ENCODE measurements around the gene ARFGAP1.

ARFGAP1 gene

DNA sequence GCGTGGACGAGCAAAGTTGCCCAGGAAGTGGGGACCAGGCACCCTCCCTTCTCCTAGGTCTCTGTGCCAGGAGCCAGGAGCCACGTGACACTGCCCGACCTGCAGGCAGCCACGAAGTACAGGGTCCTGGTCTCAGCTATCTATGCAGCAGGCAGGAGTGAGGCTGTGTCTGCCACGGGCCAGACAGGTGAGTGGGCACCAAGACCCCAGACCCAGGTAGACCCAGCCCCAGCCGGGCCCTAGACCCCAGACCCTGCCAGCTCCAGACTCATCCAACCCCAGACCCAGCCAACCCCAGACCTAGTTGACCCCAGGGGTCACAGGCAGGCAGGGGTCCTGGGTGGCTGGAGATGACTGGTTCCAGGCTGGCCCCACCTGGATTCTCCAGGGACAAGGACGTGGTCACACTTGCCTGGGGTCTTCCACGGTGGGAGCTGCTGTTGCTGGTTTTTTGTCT lies 41.4 kb downstream of the ARFGAP1 start:
- Histone ChIP-seq H3K27me3 (ENCODE audit: control insufficient read depth in 1 of 2, insufficient read depth in 2 of 2, low read length in 2 of 2) (no peaks in the 10 kb centered on the region), H3K4me1 (ENCODE audit: control insufficient read depth in 1 of 2, insufficient read depth in 2 of 2, low read length in 2 of 2) (no peaks in the 10 kb centered on the region), H3K9me3 (ENCODE audit: control insufficient read depth in 1 of 2, low read length in 2 of 2) (no peaks in the 10 kb centered on the region), H3K36me3 (ENCODE audit: control insufficient read depth in 1 of 2, insufficient read depth in 2 of 2, low read length in 2 of 2) (no peaks in the 10 kb centered on the region), H3K4me3 (ENCODE audit: low read depth in 1 of 2, low read length in 2 of 2) (no peak overlapping the region), H3K9ac (ENCODE audit: low read depth in 1 of 2, low read length in 2 of 2) (no peak overlapping the region), H3K27ac (ENCODE audit: low read depth, low read length) (no peak overlapping the region)

GRCh38 chr20:63314566-63315239 lies 42.1 kb downstream of the ARFGAP1 start:
- H3K36me3 ChIP-seq (ENCODE audit: control insufficient read depth in 1 of 2, insufficient read depth in 2 of 2, low read length in 2 of 2): no peaks in the 10 kb centered on the region
- no peak overlapping the region for H3K27ac ChIP-seq (ENCODE audit: low read depth, low read length)

DNA sequence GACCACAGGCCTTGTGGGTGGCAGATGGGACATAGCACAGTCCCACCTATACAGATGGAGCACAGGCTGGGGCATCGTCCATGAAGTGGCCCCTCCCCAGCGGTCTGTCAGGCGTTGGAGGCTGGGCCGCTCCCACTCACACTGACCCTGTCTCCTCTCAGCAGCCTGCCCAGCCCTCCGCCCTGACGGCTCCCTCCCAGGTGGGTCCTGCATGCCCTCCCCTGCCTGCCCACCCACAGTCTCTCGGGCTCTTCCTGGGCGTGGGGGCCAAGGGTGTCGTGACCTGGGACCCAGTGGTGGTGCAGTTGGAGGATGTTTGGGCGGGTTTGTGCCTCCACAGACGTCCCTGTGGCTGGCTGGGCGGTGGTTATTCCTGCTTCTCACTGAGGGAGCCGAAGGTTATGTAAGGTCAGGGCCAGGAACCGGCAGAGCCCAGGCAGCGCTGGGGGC lies 42.7 kb downstream of the ARFGAP1 start:
- no peak overlapping the region for H3K9ac ChIP-seq (ENCODE audit: low read depth in 1 of 2, low read length in 2 of 2)
- H3K4me3 ChIP-seq (ENCODE audit: low read depth in 1 of 2, low read length in 2 of 2): no peak overlapping the region
- no peak overlapping the region for H3K27ac ChIP-seq (ENCODE audit: low read depth, low read length)
- H3K36me3 ChIP-seq (ENCODE audit: control insufficient read depth in 1 of 2, insufficient read depth in 2 of 2, low read length in 2 of 2): no peaks in the 10 kb centered on the region
- H3K9me3 ChIP-seq (ENCODE audit: control insufficient read depth in 1 of 2, low read length in 2 of 2): no peaks in the 10 kb centered on the region
- H3K4me1 ChIP-seq (ENCODE audit: control insufficient read depth in 1 of 2, insufficient read depth in 2 of 2, low read length in 2 of 2): no peaks in the 10 kb centered on the region
- H3K27me3 ChIP-seq (ENCODE audit: control insufficient read depth in 1 of 2, insufficient read depth in 2 of 2, low read length in 2 of 2): no peaks in the 10 kb centered on the region

More at GRCh38 chr20:63314566-63315239, 42.1 kb downstream of the ARFGAP1 start:
- no peaks in the 10 kb centered on the region for H3K27me3 ChIP-seq (ENCODE audit: control insufficient read depth in 1 of 2, insufficient read depth in 2 of 2, low read length in 2 of 2)
- H3K4me3 ChIP-seq (ENCODE audit: low read depth in 1 of 2, low read length in 2 of 2): no peak overlapping the region
- H3K9me3 ChIP-seq (ENCODE audit: control insufficient read depth in 1 of 2, low read length in 2 of 2): no peaks in the 10 kb centered on the region
- H3K4me1 ChIP-seq (ENCODE audit: control insufficient read depth in 1 of 2, insufficient read depth in 2 of 2, low read length in 2 of 2): no peaks in the 10 kb centered on the region
- no peak overlapping the region for H3K9ac ChIP-seq (ENCODE audit: low read depth in 1 of 2, low read length in 2 of 2)

GRCh38 chr20:63315731-63316491 lies 43.3 kb downstream of the ARFGAP1 start:
- Histone ChIP-seq H3K9me3 (ENCODE audit: control insufficient read depth in 1 of 2, low read length in 2 of 2) (no peaks in the 10 kb centered on the region), H3K36me3 (ENCODE audit: control insufficient read depth in 1 of 2, insufficient read depth in 2 of 2, low read length in 2 of 2) (no peaks in the 10 kb centered on the region), H3K4me3 (ENCODE audit: low read depth in 1 of 2, low read length in 2 of 2) (no peak overlapping the region), H3K4me1 (ENCODE audit: control insufficient read depth in 1 of 2, insufficient read depth in 2 of 2, low read length in 2 of 2) (no peaks in the 10 kb centered on the region), H3K9ac (ENCODE audit: low read depth in 1 of 2, low read length in 2 of 2) (no peak overlapping the region), H3K27ac (ENCODE audit: low read depth, low read length) (no peak overlapping the region), H3K27me3 (ENCODE audit: control insufficient read depth in 1 of 2, insufficient read depth in 2 of 2, low read length in 2 of 2) (no peaks in the 10 kb centered on the region)

GRCh38 chr20:63316502-63316921 lies 43.9 kb downstream of the ARFGAP1 start:
- Histone ChIP-seq H3K27ac (ENCODE audit: low read depth, low read length) (no peak overlapping the region), H3K4me1 (ENCODE audit: control insufficient read depth in 1 of 2, insufficient read depth in 2 of 2, low read length in 2 of 2) (no peaks in the 10 kb centered on the region), H3K27me3 (ENCODE audit: control insufficient read depth in 1 of 2, insufficient read depth in 2 of 2, low read length in 2 of 2) (no peaks in the 10 kb centered on the region), H3K9ac (ENCODE audit: low read depth in 1 of 2, low read length in 2 of 2) (no peak overlapping the region), H3K4me3 (ENCODE audit: low read depth in 1 of 2, low read length in 2 of 2) (no peak overlapping the region), H3K9me3 (ENCODE audit: control insufficient read depth in 1 of 2, low read length in 2 of 2) (no peaks in the 10 kb centered on the region), H3K36me3 (ENCODE audit: control insufficient read depth in 1 of 2, insufficient read depth in 2 of 2, low read length in 2 of 2) (no peaks in the 10 kb centered on the region)

- Histone ChIP-seq H3K27ac (ENCODE audit: low read depth, low read length) (no peak overlapping the region), H3K9me3 (ENCODE audit: control insufficient read depth in 1 of 2, low read length in 2 of 2) (no peaks in the 10 kb centered on the region), H3K27me3 (ENCODE audit: control insufficient read depth in 1 of 2, insufficient read depth in 2 of 2, low read length in 2 of 2) (no peaks in the 10 kb centered on the region), H3K9ac (ENCODE audit: low read depth in 1 of 2, low read length in 2 of 2) (no peak overlapping the region), H3K4me3 (ENCODE audit: low read depth in 1 of 2, low read length in 2 of 2) (no peak overlapping the region), H3K36me3 (ENCODE audit: control insufficient read depth in 1 of 2, insufficient read depth in 2 of 2, low read length in 2 of 2) (no peaks in the 10 kb centered on the region), H3K4me1 (ENCODE audit: control insufficient read depth in 1 of 2, insufficient read depth in 2 of 2, low read length in 2 of 2) (no peaks in the 10 kb centered on the region)
Measured at GRCh38 chr20:63317061-63317460, 44.4 kb downstream of the ARFGAP1 start.

DNA sequence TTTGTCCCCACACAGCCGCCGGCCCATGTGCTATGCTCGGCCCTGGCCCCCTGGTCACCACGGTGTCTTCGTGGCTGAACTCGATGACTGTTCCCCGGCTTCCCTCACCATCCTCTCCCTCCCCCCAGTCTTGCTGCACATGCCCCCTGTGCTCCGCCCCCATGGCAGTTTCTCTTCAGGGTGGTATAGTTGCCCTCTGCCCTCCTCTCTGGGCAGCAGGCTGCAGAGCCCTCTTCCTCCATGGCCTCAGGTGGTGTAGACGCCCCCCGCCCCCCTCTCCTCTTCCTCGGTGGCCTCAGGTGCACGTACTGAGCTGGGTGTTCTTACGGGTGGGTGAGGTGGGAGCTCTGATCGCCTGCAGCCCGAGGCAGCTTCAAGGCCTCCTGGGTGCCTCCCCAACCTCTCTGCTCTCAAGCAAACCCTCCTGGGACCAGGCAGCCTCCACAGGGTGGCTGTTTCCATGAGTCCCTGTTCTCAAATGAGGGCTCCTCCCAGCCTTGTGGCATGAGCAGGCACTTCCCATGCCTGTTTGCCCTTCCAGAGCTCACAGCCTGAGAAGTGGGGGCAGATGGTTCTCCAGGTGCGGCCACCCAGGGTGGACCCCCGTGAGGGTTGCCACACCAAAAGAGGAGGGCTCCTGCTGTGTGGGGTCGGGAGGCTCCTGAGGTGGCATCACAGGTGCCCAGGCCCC lies 45.1 kb downstream of the ARFGAP1 start:
- Histone ChIP-seq H3K27me3 (ENCODE audit: control insufficient read depth in 1 of 2, insufficient read depth in 2 of 2, low read length in 2 of 2) (no peaks in the 10 kb centered on the region), H3K9ac (ENCODE audit: low read depth in 1 of 2, low read length in 2 of 2) (no peak overlapping the region), H3K9me3 (ENCODE audit: control insufficient read depth in 1 of 2, low read length in 2 of 2) (no peaks in the 10 kb centered on the region), H3K4me1 (ENCODE audit: control insufficient read depth in 1 of 2, insufficient read depth in 2 of 2, low read length in 2 of 2) (no peaks in the 10 kb centered on the region), H3K27ac (ENCODE audit: low read depth, low read length) (no peak overlapping the region), H3K4me3 (ENCODE audit: low read depth in 1 of 2, low read length in 2 of 2) (no peak overlapping the region), H3K36me3 (ENCODE audit: control insufficient read depth in 1 of 2, insufficient read depth in 2 of 2, low read length in 2 of 2) (no peaks in the 10 kb centered on the region)

DNA sequence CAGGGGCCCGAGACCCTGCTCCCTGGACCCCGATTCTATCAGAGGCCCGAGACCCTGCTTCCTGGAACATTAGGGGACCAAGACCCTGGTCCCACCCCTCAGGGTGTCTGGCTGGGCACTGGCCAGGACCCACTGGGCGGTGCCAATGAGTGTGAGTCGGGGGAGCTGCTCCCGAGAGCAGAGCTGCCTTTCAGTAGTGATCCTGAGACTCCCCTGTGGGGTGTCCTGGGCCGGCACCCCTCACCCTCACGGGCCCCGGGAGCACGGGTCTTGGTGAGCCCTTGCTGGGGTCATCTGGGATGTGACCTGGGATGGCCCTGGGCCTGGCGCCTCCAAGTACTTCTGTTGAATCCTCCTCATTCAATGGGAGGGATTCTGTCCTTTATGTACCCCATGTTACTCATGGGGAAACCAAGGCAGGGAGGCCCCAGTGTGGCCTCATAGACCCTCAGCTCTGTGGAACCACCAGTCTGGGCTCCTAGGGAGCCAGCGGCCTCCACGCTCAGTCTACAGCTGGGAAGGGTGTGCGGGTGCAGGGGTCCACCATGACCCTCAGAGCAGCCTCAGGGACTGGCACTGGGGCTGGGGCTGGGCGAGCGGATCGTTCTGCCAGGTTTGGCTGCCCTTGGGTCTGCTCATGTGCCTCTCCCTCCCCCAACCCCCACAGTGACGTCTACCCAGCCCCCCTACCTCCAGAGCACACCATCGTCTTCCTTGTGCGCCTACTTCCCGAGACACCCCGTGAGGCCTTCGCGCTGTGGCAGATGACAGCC lies 46.0 kb downstream of the ARFGAP1 start:
- peaks cover 0 to 2% of the 10 kb centered on the region in 2 donors for H3K27me3 ChIP-seq (ENCODE audit: control insufficient read depth in 1 of 2, insufficient read depth in 2 of 2, low read length in 2 of 2)
- H3K9me3 ChIP-seq (ENCODE audit: control insufficient read depth in 1 of 2, low read length in 2 of 2): no peaks in the 10 kb centered on the region
- no peak overlapping the region for H3K9ac ChIP-seq (ENCODE audit: low read depth in 1 of 2, low read length in 2 of 2)
- no peaks in the 10 kb centered on the region for H3K4me1 ChIP-seq (ENCODE audit: control insufficient read depth in 1 of 2, insufficient read depth in 2 of 2, low read length in 2 of 2)
- no peak overlapping the region for H3K4me3 ChIP-seq (ENCODE audit: low read depth in 1 of 2, low read length in 2 of 2)
- H3K27ac ChIP-seq (ENCODE audit: low read depth, low read length): no peak overlapping the region
- H3K36me3 ChIP-seq (ENCODE audit: control insufficient read depth in 1 of 2, insufficient read depth in 2 of 2, low read length in 2 of 2): no peaks in the 10 kb centered on the region

- Histone ChIP-seq H3K27me3 (ENCODE audit: control insufficient read depth in 1 of 2, insufficient read depth in 2 of 2, low read length in 2 of 2) (peaks cover 0 to 3% of the 10 kb centered on the region in 2 donors), H3K9ac (ENCODE audit: low read depth in 1 of 2, low read length in 2 of 2) (no peak overlapping the region), H3K9me3 (ENCODE audit: control insufficient read depth in 1 of 2, low read length in 2 of 2) (no peaks in the 10 kb centered on the region), H3K36me3 (ENCODE audit: control insufficient read depth in 1 of 2, insufficient read depth in 2 of 2, low read length in 2 of 2) (no peaks in the 10 kb centered on the region), H3K4me1 (ENCODE audit: control insufficient read depth in 1 of 2, insufficient read depth in 2 of 2, low read length in 2 of 2) (no peaks in the 10 kb centered on the region), H3K4me3 (ENCODE audit: low read depth in 1 of 2, low read length in 2 of 2) (no peak overlapping the region), H3K27ac (ENCODE audit: low read depth, low read length) (no peak overlapping the region)
Measured at GRCh38 chr20:63319164-63320040, 46.8 kb downstream of the ARFGAP1 start.

Data from duodenal mucosa (tissue), 2 donors.